NOMO-1 treated with DMSO at 0.1 percent for 48 hours (cell line): ENCODE results near the gene EPAS1.

Experiments
- DNase-seq: peaks from one replicate; lab custom pipeline; 2025; ENCODE audit not compliant: unreplicated experiment; lab: John Stamatoyannopoulos, UW

EPAS1 gene

GRCh38 chr2:46337208-46337994 is 40.2 kb downstream of the EPAS1 start:
- no peak for DNase-seq

GRCh38 chr2:46338674-46339073 is 41.5 kb downstream of the EPAS1 start:
- no peak for DNase-seq

- DNase-seq: no peak
Measured at GRCh38 chr2:46339200-46339599, 42.0 kb downstream of the EPAS1 start.

- DNase-seq: no peak
Measured at GRCh38 chr2:46339676-46340459, 42.7 kb downstream of the EPAS1 start.

GRCh38 chr2:46340740-46341420 is 43.7 kb downstream of the EPAS1 start:
- DNase-seq: no peak

- DNase-seq: no peak
Measured at GRCh38 chr2:46342566-46343315, 45.5 kb downstream of the EPAS1 start.

GRCh38 chr2:46344706-46345105 is 47.5 kb downstream of the EPAS1 start:
- no peak for DNase-seq

GRCh38 chr2:46345775-46346174 is 48.6 kb downstream of the EPAS1 start:
- DNase-seq: no peak

- DNase-seq: no peak
Measured at GRCh38 chr2:46346719-46347118, 49.5 kb downstream of the EPAS1 start.

GRCh38 chr2:46347648-46348280 is 50.6 kb downstream of the EPAS1 start:
- DNase-seq: no peak

GRCh38 chr2:46349115-46349547 is 51.9 kb downstream of the EPAS1 start:
- DNase-seq: no peak

GRCh38 chr2:46350029-46350689 is 53.0 kb downstream of the EPAS1 start:
- DNase-seq: no peak

- DNase-seq: no peak
Measured at GRCh38 chr2:46351098-46351749, 54.0 kb downstream of the EPAS1 start.

- DNase-seq: no peak
Measured at GRCh38 chr2:46351750-46352138, 54.5 kb downstream of the EPAS1 start.

- DNase-seq: no peak
Measured at GRCh38 chr2:46352621-46353020, 55.4 kb downstream of the EPAS1 start.

- DNase-seq: no peak
Measured at GRCh38 chr2:46353509-46353908, 56.3 kb downstream of the EPAS1 start.

- no peak for DNase-seq
Measured at GRCh38 chr2:46355756-46356155, 58.5 kb downstream of the EPAS1 start.

- DNase-seq: no peak
Measured at GRCh38 chr2:46356991-46357390, 59.8 kb downstream of the EPAS1 start.

GRCh38 chr2:46358713-46359112 is 61.5 kb downstream of the EPAS1 start:
- no peak for DNase-seq

- DNase-seq: no peak
Measured at GRCh38 chr2:46360303-46360702, 63.1 kb downstream of the EPAS1 start.
